ENCODE data around the gene KCMF1. TPM values are rescaled to one million over a fixed set of nuclear protein-coding genes. Genes with fewer than 3 reads are reported as not detected.

KCMF1 gene
- total RNA-seq, 1 donor from 2014 or later: 105 TPM

DNA sequence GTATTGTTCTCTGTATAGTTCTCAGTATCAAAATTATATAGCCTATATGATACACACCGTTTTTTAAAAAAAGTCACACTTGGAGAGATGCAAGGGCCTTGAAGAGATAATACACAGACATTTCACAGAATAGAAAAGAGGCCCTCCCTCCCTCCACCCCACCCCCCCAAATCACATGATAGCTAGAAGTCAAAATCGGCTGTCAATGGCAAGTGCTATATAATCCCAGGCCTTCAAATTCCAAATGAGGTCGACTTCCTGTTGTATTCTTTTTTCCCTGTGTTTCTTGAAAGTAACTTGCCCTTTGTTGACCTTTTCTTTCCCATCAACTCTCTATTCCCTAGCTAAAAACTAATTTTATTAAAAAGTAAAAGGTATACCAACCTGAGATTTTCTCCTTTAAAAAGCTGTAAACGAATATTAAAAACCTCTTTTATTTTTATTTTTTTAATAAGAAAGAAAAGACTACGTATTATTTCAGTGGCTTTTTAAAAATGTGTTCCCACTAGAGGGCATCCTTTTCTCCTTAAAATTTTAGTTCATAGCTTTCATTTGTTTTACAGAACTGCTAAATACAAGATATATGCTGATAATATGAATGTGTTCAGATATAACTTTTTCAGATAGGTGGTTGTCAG, 46.6 kb downstream of the KCMF1 start:
- Histone ChIP-seq H3K9me3 (ENCODE audit: insufficient read depth, low read depth, low read length) (no peaks in the 10 kb centered on the region), H3K27ac (ENCODE audit: low read depth, low read length) (peak overlapping the region; percentile 39), H3K27me3 (ENCODE audit: insufficient read depth, low read length) (no peaks in the 10 kb centered on the region), H3K9ac (ENCODE audit: low read length) (no peak overlapping the region), H3K4me1 (ENCODE audit: insufficient read depth, low read length) (no peaks in the 10 kb centered on the region), H3K36me3 (ENCODE audit: insufficient read depth, low read length) (no peaks in the 10 kb centered on the region), H4K20me1 (ENCODE audit: insufficient read depth, low read length) (peaks cover 86% of the 10 kb centered on the region), H3K4me2 (ENCODE audit: low read length) (no peak overlapping the region), H3K4me3 (ENCODE audit: insufficient read depth, low read depth, low read length) (no peak overlapping the region), H3K79me2 (ENCODE audit: insufficient read depth, low read length) (peaks cover 91% of the 10 kb centered on the region), H2AFZ (ENCODE audit: low read depth, low read length) (no peak overlapping the region)
- H3K36me3 Mint-ChIP-seq (ENCODE audit: low read depth, unreplicated experiment): peaks cover 6% of the 10 kb centered on the region
- H3K4me3 Mint-ChIP-seq (ENCODE audit: unreplicated experiment): no peak overlapping the region
- DNase-seq (ENCODE audit: low read depth): no peak
- no peak for FAIRE-seq
- no peaks in the 10 kb centered on the region for H3K9me3 Mint-ChIP-seq (ENCODE audit: unreplicated experiment)
- TF ChIP-seq, protein P1, sequence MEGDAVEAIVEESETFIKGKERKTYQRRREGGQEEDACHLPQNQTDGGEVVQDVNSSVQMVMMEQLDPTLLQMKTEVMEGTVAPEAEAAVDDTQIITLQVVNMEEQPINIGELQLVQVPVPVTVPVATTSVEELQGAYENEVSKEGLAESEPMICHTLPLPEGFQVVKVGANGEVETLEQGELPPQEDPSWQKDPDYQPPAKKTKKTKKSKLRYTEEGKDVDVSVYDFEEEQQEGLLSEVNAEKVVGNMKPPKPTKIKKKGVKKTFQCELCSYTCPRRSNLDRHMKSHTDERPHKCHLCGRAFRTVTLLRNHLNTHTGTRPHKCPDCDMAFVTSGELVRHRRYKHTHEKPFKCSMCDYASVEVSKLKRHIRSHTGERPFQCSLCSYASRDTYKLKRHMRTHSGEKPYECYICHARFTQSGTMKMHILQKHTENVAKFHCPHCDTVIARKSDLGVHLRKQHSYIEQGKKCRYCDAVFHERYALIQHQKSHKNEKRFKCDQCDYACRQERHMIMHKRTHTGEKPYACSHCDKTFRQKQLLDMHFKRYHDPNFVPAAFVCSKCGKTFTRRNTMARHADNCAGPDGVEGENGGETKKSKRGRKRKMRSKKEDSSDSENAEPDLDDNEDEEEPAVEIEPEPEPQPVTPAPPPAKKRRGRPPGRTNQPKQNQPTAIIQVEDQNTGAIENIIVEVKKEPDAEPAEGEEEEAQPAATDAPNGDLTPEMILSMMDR (IDR thresholded peaks at IDR 0.05; ENCODE audit: insufficient read depth, low read depth, low read length): peak; percentile 22
- TF ChIP-seq EZH2 (IDR thresholded peaks at IDR 0.05; ENCODE audit: insufficient read depth, low read length): no peak
- no peaks in the 10 kb centered on the region for H3K27me3 Mint-ChIP-seq (ENCODE audit: low read depth, unreplicated experiment)
- peaks cover 50% of the 10 kb centered on the region for H3K4me1 Mint-ChIP-seq (ENCODE audit: low read depth, unreplicated experiment)
- H3K27ac Mint-ChIP-seq (ENCODE audit: unreplicated experiment): peak overlapping the region; percentile 80

- Histone ChIP-seq H3K9ac (ENCODE audit: low read length) (no peak overlapping the region), H4K20me1 (ENCODE audit: insufficient read depth, low read length) (peaks cover 85% of the 10 kb centered on the region), H3K36me3 (ENCODE audit: insufficient read depth, low read length) (no peaks in the 10 kb centered on the region), H3K4me3 (ENCODE audit: insufficient read depth, low read depth, low read length) (no peak overlapping the region), H3K27me3 (ENCODE audit: insufficient read depth, low read length) (no peaks in the 10 kb centered on the region), H3K9me3 (ENCODE audit: insufficient read depth, low read depth, low read length) (no peaks in the 10 kb centered on the region), H3K4me2 (ENCODE audit: low read length) (no peak overlapping the region), H3K27ac (ENCODE audit: low read depth, low read length) (peak overlapping the region; percentile 14), H2AFZ (ENCODE audit: low read depth, low read length) (no peak overlapping the region), H3K4me1 (ENCODE audit: insufficient read depth, low read length) (no peaks in the 10 kb centered on the region), H3K79me2 (ENCODE audit: insufficient read depth, low read length) (peaks cover 91% of the 10 kb centered on the region)
- TF ChIP-seq, protein P1 (IDR thresholded peaks at IDR 0.05; ENCODE audit: insufficient read depth, low read depth, low read length): no peak
- TF ChIP-seq EZH2 (IDR thresholded peaks at IDR 0.05; ENCODE audit: insufficient read depth, low read length): no peak
- peaks cover 8% of the 10 kb centered on the region for H3K36me3 Mint-ChIP-seq (ENCODE audit: low read depth, unreplicated experiment)
- H3K4me3 Mint-ChIP-seq (ENCODE audit: unreplicated experiment): no peak overlapping the region
- H3K9me3 Mint-ChIP-seq (ENCODE audit: unreplicated experiment): no peaks in the 10 kb centered on the region
- peak; percentile 16 for DNase-seq (ENCODE audit: low read depth)
- H3K4me1 Mint-ChIP-seq (ENCODE audit: low read depth, unreplicated experiment): peaks cover 45% of the 10 kb centered on the region
- FAIRE-seq: no peak
- peak overlapping the region; percentile 80 for H3K27ac Mint-ChIP-seq (ENCODE audit: unreplicated experiment)
- H3K27me3 Mint-ChIP-seq (ENCODE audit: low read depth, unreplicated experiment): no peaks in the 10 kb centered on the region
Observed at GRCh38 chr2:85018049-85018447, 47.1 kb downstream of the KCMF1 start.

- Histone ChIP-seq H3K9ac (ENCODE audit: low read length) (no peak overlapping the region), H4K20me1 (ENCODE audit: insufficient read depth, low read length) (peaks cover 84% of the 10 kb centered on the region), H3K27ac (ENCODE audit: low read depth, low read length) (no peak overlapping the region), H3K27me3 (ENCODE audit: insufficient read depth, low read length) (no peaks in the 10 kb centered on the region), H3K4me3 (ENCODE audit: insufficient read depth, low read depth, low read length) (no peak overlapping the region), H2AFZ (ENCODE audit: low read depth, low read length) (no peak overlapping the region), H3K9me3 (ENCODE audit: insufficient read depth, low read depth, low read length) (no peaks in the 10 kb centered on the region), H3K79me2 (ENCODE audit: insufficient read depth, low read length) (peaks cover 90% of the 10 kb centered on the region), H3K4me1 (ENCODE audit: insufficient read depth, low read length) (no peaks in the 10 kb centered on the region), H3K36me3 (ENCODE audit: insufficient read depth, low read length) (no peaks in the 10 kb centered on the region), H3K4me2 (ENCODE audit: low read length) (no peak overlapping the region)
- Mint-ChIP-seq H3K27ac (ENCODE audit: unreplicated experiment) (no peak overlapping the region), H3K27me3 (ENCODE audit: low read depth, unreplicated experiment) (no peaks in the 10 kb centered on the region), H3K9me3 (ENCODE audit: unreplicated experiment) (no peaks in the 10 kb centered on the region), H3K4me3 (ENCODE audit: unreplicated experiment) (no peak overlapping the region), H3K4me1 (ENCODE audit: low read depth, unreplicated experiment) (peaks cover 35% of the 10 kb centered on the region), H3K36me3 (ENCODE audit: low read depth, unreplicated experiment) (peaks cover 8% of the 10 kb centered on the region)
- FAIRE-seq (no peak), DNase-seq (ENCODE audit: low read depth) (no peak)
- TF ChIP-seq, protein P1 (IDR thresholded peaks at IDR 0.05; ENCODE audit: insufficient read depth, low read depth, low read length): no peak
- no peak for TF ChIP-seq EZH2 (IDR thresholded peaks at IDR 0.05; ENCODE audit: insufficient read depth, low read length)
Observed at GRCh38 chr2:85019121-85019520, 48.2 kb downstream of the KCMF1 start.
